ENCODE data around the gene DNAJC17. TPM values are rescaled to one million over a fixed set of nuclear protein-coding genes. Genes with fewer than 3 reads are reported as not detected.

DNAJC17 gene
- total and polyA plus RNA-seq, 2 of the 13 experiments (the other 11 are each of a cell fraction or from before 2014, with no cell fraction given) = 22.2 to 26.5 TPM

- TF ChIP-seq ZNF850 (CRISPR knock-in tag; conservative IDR thresholded peaks at IDR 0.05) (no peak), ZFYVE20 (CRISPR knock-in tag; IDR thresholded peaks at IDR 0.05; ENCODE audit: borderline replicate concordance, low read depth) (no peak; the same call in 1 of the 2 replicates), SRF (IDR thresholded peaks at IDR 0.05; ENCODE audit: low read depth, low read length) (no peak), GLMP (CRISPR knock-in tag; IDR thresholded peaks at IDR 0.05; ENCODE audit: borderline replicate concordance) (no peak), ZNF263 (CRISPR knock-in tag; IDR thresholded peaks at IDR 0.05) (no peak), ZBTB39 (CRISPR knock-in tag; IDR thresholded peaks at IDR 0.05) (0 out of 2 replicates have a peak, but pooled peaks have one; percentile 18), KAT7 (CRISPR knock-in tag; IDR thresholded peaks at IDR 0.05; ENCODE audit: borderline replicate concordance) (no peak; the same call in 1 of the 2 replicates), ZNF260 (CRISPR knock-in tag; IDR thresholded peaks at IDR 0.05; ENCODE audit: borderline replicate concordance, low read depth) (no peak), TBX3 (IDR thresholded peaks at IDR 0.05; ENCODE audit: borderline replicate concordance) (no peak), FIP1L1 (IDR thresholded peaks at IDR 0.05; ENCODE audit: borderline replicate concordance, insufficient read depth, low read depth, low read length) (no peak), NCOA5 (CRISPR knock-in tag; IDR thresholded peaks at IDR 0.05) (no peak), NFATC3 (CRISPR knock-in tag; IDR thresholded peaks at IDR 0.05) (peak; percentile 65; the same call in 1 of the 2 replicates), HES4 (CRISPR knock-in tag; IDR thresholded peaks at IDR 0.05; ENCODE audit: borderline replicate concordance) (peak; percentile 76; the same call in 1 of the 2 replicates), ZNF503 (CRISPR knock-in tag; IDR thresholded peaks at IDR 0.05) (no peak), RBFOX2 (IDR thresholded peaks at IDR 0.05; ENCODE audit: low read depth, low read length) (no peak), ZNF235 (CRISPR knock-in tag; IDR thresholded peaks at IDR 0.05; ENCODE audit: borderline replicate concordance) (no peak), RBM22 (optimal IDR thresholded peaks at IDR 0.05; ENCODE audit: low read length) (no peak), CREBL2 (CRISPR knock-in tag; IDR thresholded peaks at IDR 0.05; ENCODE audit: borderline replicate concordance) (peak; percentile 56; the same call in 1 of the 2 replicates), ZNF317 (CRISPR knock-in tag; IDR thresholded peaks at IDR 0.05) (no peak), MTF1 (CRISPR knock-in tag; IDR thresholded peaks at IDR 0.05) (peak; percentile 60; the same call in 1 of the 2 replicates), TOE1 (CRISPR knock-in tag; IDR thresholded peaks at IDR 0.05) (no peak), SALL2 (CRISPR knock-in tag; IDR thresholded peaks at IDR 0.05) (no peak; the same call in 1 of the 2 replicates), THAP11 (CRISPR knock-in tag; IDR thresholded peaks at IDR 0.05) (no peak; the same call in 1 of the 2 replicates), ZNF292 (CRISPR knock-in tag; IDR thresholded peaks at IDR 0.05; ENCODE audit: borderline replicate concordance, low read depth) (no peak)
Measured at GRCh38 chr15:40762919-40763800, 44.1 kb downstream of the DNAJC17 start (continued).

Measured in HepG2 (cell line).